ENCODE measurements around the gene RAC3.

RAC3 gene

GRCh38 chr17:82009413-82009812 is 22.1 kb upstream of the RAC3 start:
- no peak for TF ChIP-seq CTCF (IDR thresholded peaks at IDR 0.05)
- no peak overlapping the region for H3K4me3 ChIP-seq
- no peak for DNase-seq (ENCODE audit: low spot score)
- no peak overlapping the region for H3K27ac ChIP-seq

- TF ChIP-seq CTCF (IDR thresholded peaks at IDR 0.05), result no peak
- Histone ChIP-seq H3K4me3 (no peak overlapping the region), H3K27ac (no peak overlapping the region)
- no peak for DNase-seq (ENCODE audit: low spot score)
Observed at GRCh38 chr17:82010575-82011525, 20.6 kb upstream of the RAC3 start.

- no peak for TF ChIP-seq CTCF (IDR thresholded peaks at IDR 0.05)
- Histone ChIP-seq H3K4me3 (no peak overlapping the region), H3K27ac (no peak overlapping the region)
- no peak for DNase-seq (ENCODE audit: low spot score)
Observed at GRCh38 chr17:82011617-82012187, 19.8 kb upstream of the RAC3 start.

GRCh38 chr17:82012261-82012639 is 19.2 kb upstream of the RAC3 start:
- H3K27ac ChIP-seq, result peak overlapping the region in 1 of 2 donors; percentile 22
- no peak overlapping the region for H3K4me3 ChIP-seq
- TF ChIP-seq CTCF (IDR thresholded peaks at IDR 0.05), result no peak
- no peak for DNase-seq (ENCODE audit: low spot score)

GRCh38 chr17:82012640-82013295 is 18.7 kb upstream of the RAC3 start:
- DNase-seq (ENCODE audit: low spot score), result no peak
- no peak overlapping the region for H3K4me3 ChIP-seq
- TF ChIP-seq CTCF (IDR thresholded peaks at IDR 0.05), result no peak
- peak overlapping the region in 1 of 2 donors; percentile 45 for H3K27ac ChIP-seq

GRCh38 chr17:82013341-82013740 is 18.1 kb upstream of the RAC3 start:
- H3K27ac ChIP-seq, result peak overlapping the region in 1 of 2 donors; percentile 45
- TF ChIP-seq CTCF (IDR thresholded peaks at IDR 0.05), result no peak
- no peak overlapping the region for H3K4me3 ChIP-seq
- no peak for DNase-seq (ENCODE audit: low spot score)

Measured in coronary artery (tissue), 2 donors.